HG02973 (cell line): Measurements from ENCODE around the gene HS6ST1.

Experiments
- ATAC-seq: cut with Tn5 transposase; IDR thresholded peaks from one replicate; pipeline ENCODE4 v1.9.1; 2021; ENCODE audit warnings: moderate library complexity; ENCODE audit not compliant: unreplicated experiment

The HS6ST1 gene

DNA sequence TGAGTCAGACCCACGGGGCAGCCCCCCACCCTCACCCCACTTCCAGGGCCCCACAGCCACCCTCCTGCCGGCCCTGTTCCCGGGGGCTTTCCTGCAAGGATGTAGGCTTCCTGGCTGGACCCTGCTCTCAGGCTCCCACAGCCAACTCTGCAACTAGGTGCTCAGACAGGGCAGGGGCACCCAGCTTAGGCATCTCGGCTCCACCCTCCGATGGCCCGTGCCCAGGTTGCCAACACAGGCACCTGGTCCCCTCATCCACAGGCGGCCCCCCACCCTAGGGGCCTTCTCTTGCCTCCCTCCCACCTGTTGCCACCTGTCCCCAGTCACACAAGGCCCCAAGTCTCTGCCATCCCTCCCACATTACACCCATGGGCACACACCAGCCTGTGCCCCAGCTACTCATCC is 34.6 kb downstream of the HS6ST1 start:
- no peak for ATAC-seq

DNA sequence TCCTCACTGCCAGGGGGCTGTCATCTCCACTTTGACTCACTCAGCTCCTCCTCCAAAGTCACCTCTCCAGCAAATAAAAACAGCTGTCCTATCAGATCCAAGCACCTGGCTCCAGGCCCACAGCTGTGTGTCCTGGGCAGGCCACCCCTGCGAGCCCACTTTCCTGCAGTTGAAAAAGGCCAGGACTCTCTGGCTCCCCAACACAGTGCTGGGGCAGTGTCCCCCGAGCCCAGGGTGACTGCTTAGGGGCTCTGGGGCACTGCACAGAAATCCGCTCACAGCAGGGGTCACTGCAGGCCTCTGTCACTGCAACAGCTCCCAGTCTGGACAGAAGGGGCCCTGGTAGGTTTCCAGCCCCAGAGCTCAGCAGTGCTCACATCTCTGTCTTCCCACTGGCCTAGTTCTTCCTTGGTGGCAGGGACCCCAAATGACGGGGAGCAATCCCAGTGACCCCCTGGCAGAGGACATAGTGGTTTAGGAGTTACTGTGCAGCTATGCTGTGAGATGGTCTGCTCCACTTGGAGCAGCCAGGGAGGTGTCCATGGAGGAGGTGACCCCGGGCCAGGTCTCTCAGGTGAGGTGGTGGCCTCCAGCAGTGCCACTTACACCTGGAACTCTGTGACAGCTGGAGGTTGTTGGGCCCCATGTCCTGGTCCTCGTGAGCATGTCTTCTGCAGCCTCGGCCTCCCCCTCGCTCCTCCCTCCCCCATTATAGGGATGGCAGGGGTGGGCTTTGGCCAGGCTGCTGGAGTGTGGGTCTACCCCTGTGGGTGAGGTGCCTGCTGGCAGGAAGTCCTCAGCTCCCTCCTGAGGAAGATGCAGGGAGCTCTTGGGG is 35.5 kb downstream of the HS6ST1 start:
- ATAC-seq = no peak

DNA sequence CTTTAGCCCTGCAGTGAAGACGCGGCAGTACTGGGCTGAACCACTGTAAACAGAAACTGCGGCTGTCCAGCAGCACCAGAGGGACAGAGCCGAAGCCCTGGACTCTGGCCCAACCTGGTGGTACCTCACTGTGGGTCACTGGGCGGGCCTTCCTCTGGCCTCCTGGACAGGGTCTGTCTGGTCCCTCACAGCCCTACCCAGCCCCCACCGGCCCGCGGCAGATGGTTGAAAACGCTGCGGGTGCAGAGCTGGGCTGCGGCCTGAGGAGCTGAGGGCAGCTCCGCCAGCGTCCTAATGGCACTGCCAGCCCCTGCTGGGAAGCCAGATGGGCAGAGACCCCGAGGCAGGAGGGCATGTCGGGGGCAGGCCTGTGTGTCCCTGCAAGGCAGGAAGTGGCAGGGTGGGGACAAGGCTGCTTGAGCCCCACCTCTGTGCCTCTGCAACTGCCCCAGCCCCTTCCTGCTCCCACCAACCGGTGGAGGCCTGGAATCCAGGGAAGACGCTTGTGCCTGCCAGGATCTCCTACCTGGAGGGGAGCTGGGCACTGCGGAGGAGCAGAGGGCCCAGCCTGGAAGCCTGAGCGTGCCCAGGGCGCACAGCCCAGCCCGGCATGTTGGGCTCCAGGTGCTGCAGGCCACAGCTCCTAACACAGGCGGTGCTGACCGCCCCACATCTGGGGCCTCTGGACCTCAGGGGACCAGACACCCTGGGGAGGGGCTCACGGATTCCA is 36.3 kb downstream of the HS6ST1 start:
- no peak for ATAC-seq

DNA sequence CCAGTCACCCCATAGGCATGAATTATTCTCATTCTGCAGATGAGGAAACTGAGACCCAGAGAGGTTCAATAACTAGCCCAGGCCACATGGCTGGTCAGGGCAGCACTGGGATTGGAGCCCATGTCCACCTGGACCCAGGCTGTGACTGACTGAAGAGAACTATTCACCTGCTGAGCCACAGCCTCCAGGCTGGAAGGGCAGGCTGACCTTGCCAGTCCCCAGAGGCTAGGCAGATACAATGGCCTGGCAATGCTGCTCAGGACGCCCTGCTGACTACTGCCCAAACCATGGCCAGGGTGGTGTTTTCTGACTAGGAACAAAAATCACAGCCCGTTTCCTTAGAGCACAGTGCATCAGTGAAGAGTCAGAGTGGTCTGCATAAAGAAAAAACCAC is 36.8 kb downstream of the HS6ST1 start:
- ATAC-seq = no peak

DNA sequence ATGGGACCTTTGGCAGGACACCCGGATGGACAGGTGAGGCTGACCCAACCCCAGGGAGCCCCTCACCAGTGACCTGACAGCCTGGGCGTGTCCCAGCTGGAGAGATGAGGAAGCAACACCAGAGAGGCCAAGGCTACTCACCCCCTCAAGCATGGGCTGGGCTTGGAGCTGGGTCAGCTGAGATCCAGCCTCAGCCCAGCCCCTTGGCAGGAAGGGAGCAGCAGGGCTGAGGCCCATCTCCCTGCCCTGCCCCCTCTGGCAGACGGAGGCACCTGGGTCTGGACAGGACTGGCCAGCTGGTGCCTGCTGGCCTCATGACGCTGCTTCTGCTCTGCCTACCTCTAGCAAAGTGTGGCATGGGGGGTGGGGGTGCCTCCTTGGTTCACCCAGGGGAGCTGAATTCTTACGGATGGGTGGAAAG is 37.8 kb downstream of the HS6ST1 start:
- ATAC-seq = no peak

DNA sequence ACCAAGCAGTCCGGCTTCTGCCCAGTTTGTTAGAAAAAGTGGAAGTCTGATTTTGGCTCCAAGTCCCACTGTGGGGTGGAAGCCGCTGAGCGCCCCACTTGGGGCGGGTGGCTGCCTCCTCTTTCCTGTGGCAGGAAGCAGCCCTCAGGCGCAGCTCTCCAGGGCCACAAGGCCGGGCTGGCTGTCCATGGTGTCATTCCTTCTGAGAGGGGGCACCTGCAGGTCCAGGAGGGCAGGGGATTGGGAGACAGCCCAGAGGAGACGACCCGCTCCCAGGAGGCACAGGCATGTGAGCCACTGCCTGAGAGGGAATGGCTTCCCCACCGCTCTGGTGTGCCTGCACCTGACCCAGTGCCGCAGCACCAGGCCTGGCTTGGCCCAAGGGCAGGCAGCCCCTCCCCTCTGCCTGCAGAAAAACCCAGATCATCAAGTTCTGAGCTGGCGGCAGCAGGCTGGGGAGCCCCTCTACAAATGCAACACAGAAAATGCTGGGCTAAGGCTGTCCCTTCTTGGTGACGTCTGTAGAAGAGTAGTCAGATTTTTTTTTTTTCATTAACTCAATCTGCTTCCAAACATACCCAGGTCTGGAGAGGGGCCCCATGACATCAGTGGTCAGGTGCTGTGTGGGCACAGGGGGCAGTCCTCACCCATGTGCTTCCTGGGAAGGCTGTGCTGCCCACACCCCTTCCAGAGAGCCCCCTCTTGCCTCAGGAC is 38.4 kb downstream of the HS6ST1 start:
- ATAC-seq = no peak

DNA sequence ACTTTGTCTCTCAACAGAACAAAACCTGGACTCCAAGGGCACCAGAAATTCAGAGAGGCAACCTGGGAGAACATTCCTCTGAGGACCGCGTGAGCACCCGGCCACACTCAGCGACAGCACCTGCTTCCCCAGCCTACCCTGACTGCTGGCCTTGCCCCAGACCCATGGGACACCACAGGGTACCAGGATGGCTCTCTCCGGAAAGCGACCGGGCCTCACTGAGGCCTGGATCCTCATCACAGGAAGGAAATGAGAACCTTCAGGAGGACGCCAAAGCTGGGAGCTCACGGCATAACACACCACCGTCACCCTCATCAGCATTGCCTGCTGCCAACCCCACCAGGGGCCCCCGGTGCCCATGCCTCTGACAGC is 38.9 kb downstream of the HS6ST1 start:
- no peak for ATAC-seq

DNA sequence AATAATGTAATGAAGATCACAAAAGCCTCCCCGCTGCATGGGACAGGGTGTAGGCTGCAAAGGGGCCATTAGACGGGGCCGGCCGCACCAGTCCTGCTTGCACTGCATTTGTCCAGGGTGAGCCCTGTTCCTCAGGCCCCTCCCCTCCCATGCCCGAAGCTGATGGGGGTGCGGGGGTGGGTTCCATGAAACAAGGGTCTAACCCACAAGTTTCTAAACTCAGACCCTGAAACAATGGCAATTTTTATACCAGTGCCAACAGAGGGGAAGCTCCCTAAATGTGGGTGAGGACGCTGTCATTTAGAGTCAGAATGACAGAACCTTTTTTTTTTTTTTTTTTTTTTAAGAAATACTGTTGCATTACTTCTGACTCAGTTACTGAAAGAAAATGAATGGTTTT is 39.7 kb downstream of the HS6ST1 start:
- no peak for ATAC-seq

DNA sequence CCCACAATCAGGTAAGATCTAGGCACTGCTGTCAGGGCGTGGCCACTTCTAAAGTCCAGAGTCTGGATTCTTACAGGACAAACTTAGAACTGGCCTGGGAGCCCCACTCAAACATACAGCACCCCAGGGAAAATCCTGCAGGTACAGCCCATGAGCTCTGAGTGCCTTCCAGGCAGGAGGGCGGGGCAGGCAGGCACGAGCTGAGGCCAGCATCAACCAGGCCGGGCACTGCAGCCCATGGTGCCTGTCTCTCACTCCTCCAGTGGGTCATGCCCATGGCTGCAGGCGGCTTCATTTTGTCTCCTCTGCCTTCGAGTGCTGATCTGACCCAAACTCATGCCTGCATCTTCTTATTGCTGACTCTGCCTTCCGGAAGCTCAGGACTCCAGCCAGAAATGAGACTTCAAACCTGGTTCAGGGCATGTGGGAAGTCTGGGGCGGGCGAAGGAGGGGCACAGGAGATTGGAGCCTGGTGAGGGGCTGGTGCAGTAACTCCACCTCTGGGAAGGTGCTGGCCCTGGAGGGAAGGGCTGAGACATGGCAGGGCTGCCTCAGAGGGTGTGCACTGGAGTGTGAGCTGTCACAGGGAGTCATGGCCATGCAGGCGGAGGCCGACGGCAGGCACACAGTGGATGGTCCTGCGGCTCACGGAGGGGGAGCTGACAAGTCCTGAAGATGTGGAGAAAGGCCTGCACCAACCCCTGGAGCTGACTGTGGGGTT is 40.5 kb downstream of the HS6ST1 start:
- no peak for ATAC-seq

DNA sequence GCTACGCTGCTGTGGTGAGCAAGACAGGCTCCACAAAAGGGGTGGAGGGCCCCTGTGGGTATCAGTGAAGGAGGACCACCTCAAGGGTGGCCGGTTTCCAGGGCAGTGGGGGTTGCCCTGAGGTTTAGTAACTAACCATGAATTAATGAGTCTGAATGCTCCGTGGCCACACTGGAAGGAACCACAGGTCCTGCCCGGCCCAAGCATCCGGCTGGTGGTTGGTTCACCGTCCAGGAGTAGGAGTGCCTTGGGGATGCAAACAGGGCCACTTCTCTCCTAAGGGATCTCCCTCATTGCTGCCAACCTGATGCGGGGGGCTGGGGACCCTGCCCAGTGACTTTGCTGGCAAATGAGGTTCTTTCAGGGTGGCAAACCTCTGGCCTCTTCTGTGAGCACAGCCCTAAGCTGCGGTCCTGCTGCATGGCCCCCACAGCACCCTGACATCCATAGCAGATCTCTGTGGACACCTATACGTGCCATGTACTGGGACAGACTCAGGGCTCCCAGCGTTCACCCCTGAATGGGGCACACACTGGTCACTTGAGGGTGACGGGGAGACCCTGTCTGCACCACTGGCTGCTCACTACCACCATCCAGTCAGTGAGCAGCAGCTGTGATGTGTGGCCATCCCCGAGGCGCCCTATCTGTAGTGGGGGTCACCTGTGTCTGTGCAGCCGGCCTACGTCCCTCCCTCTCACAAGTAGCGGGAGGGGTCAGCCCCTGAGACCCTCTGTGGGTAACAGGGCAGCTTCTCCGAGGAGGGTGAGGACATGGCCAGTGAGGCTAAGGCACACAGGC is 41.6 kb downstream of the HS6ST1 start:
- ATAC-seq = no peak

DNA sequence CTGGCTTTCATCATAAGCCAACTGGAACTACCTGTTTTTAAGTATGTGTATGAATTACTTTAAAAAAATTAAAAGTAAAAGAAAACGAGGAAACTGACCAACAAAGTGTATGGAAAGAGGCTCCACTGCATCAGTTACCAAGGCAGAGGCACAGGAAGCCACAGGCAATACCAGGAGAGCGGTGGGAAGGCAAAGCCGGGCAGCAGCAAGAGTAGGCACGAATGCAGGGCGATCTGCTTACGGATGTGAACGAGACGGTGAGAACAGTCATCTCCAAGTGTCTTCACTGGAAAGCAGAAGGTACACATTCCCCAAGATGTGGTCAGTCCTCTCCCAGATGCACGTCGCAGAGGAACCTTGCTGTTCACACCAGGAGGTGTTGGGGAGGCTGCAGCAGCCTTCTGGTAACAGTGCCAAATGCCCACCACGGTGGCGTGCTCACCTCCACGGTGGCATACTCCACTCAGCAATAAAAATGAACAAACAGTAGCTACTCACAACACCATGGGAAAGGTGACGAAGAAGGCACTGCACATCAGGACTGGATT is 43.1 kb downstream of the HS6ST1 start:
- ATAC-seq = no peak

DNA sequence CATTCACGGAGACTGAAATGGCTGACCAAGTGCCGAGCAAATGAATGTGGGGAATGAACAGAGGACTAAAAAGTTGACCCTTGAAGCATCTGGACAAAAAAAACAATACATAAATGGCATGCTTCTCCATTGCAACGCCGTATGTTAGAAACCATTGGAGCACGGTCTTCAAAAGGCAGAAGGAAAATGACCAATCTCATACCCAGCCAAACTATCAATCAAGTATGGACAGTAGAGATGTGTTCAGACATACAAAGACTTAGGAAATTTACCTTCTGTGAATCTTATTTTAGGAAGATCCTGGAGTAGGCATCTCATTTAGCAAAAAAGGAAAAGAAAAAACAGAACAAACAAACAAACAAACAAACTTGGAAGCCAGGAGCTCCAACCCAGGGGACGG is 44.5 kb downstream of the HS6ST1 start:
- ATAC-seq = no peak

DNA sequence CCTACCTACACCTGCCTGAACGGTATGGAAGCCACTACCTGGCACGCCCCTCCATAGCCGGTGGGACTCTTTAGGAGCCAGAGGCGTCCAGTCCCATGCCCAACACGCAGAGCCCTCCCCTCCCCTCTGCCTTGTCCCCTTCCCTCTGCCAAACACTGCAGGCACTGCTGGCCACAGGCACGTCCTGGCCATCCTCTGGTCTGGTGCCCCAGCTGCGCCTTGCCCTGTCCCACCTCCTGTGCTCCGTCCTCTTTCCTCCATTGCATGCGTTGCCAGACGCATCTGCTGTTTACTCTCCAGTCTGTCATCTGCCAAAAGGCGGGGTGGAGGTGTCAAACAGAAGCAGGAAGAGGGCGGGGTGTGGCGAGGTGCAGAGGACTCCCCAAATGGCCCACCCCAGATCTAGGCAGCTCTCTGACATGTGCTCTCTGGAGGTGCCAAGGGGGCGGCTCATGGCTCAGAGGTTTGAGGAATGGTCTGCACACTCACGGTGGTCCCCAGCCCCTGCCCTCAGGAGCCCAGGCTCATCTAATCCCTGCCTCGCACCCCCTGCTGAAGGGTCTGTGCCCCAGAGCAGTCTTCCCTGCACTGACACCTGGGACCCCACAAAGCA is 45.1 kb downstream of the HS6ST1 start:
- ATAC-seq = no peak

DNA sequence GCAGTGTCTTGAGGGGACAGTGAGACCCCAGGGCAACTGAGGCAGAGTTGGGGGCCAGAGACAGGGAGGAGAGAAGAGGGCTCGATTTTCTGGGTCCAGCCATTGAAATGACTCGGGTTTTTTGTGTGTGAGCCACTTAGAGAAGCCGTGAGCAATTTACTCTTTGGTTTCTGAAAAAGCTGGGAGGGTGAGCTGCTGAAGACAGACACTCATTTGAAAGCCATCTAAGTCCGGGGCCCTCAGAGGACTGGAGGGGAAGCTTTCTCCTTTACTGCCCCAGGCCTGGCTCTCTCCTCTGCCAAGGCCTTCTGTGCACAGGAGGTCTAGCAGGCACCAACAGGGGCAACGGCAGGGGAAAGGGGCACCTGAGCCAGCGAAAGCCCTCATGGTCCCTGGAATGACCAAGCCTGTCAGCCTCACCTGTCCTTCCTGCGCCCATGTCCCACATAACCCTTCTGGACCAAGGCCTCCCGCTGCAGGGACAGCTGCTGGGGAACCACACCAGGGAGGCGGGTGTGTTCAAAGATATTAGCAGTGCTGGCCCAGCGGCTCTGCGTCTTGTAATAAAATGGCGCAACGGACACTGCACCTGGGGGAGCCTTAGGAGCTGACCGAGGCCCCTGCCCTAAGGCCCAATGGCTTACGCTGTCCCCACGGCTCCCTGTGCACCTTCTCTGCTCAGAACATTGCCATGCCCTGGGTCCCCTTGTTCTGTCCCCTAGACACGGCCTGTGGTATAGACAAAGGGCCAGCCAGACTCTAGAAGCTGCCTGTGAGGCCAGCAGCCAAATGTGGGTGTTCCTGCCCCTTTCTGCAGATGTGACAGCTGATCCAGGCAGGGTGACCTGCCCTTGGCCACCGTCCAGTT is 45.8 kb downstream of the HS6ST1 start:
- ATAC-seq = no peak

DNA sequence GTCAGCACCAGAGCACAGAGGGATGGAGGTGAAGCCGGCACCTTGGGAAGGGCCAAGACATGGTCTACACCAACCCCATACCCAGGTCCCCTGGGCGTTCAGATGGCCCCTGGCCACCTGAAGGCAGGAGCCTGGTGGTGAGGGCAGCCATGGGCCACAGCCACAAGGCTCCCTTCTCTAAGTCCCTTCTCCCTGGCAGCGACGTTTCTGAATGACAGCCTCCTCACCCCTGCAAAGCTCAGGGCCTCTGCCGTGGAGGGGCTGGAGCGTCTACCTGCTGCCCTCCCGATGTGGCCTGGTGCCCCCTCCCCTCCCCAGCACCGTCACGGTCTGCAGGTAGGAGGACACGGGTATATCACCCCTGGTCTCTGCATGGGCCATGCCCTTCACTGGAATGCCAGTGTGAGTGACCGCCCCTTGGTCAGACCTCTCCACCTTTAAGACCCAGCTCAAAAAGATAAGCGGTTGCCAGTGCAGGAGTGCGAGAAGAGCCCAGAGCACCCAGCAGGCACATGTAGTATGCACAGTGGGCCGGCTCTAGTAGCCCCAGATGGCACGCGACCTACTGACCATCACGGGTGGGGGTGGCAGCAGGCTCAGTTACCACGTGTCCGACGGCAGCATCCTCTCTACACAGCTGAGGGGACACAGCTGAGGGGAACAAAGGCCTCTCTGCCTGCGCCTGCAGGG is 46.6 kb downstream of the HS6ST1 start:
- ATAC-seq = no peak

DNA sequence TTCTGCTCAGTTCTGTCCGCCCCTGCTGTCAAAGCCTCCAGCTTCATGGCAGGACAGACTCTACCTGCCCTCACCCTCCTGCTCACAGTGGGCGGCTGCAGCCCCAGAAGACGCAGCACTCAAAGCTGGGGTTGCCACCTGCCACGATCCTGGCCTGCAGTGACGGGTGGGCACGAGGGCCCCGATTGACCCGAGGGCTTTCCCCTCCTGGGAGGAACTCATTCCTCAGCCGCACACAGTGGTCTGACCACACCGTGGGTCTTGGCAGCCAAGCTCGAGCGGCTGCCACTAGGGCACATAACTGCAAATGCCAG is 47.1 kb downstream of the HS6ST1 start:
- ATAC-seq = no peak

DNA sequence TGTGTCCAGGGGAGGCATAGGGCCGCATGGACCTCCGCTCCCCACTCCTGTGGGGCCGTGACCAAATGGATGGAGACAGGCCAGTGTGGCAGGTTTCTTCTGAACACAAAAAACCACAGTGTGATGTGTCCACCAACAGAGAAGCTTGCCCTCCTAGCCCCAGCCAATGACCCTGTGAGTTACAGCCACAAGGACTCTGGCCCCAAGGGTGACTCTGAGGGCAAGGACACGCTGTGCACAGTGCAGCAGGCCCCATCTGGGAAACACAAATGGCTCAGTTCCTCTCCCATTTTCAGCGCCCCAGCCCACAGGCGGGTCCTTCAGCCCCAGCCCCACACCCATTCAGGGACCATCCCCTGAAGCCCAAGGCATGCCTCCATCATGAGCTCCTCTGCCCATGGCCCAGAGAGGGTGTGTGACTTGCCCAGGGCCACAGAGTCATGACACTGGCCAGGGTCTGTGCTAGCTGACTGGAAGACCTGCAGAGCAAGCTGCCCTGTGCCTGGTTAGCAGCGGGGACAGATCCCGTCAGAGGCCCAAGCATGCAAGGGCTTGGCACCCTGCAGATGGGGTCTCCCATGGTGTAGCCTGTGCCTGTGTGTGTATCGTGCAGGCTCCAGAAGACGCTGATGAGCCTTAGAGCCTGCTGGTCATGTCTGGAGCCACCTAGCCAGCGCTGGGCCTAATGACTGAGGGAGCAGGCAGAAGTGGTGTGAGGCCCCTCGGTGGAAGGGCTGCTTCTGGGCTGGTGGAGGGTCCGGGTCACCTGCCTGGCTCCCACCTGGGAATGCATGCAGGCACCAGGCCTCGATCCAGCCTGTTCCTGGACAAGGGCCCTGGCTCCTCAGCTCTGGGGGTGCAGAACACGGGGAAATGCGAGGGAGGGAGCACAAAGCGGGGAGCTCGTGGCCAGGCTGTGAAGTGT is 47.7 kb downstream of the HS6ST1 start:
- no peak for ATAC-seq
